GM19240 (cell line): ENCODE results near the gene SLC29A4.
"Not testable (repeated sequence)": the region's sequence is repeated elsewhere in the genome, so short reads cannot be mapped to it uniquely, and the experiment has no call there.

Experiments used
- DNase-seq: peaks from one replicate; pipeline ENCODE4 v3.0.0; 2011; ENCODE audit warnings: low spot score; ENCODE audit not compliant: insufficient read length

SLC29A4 gene

DNA sequence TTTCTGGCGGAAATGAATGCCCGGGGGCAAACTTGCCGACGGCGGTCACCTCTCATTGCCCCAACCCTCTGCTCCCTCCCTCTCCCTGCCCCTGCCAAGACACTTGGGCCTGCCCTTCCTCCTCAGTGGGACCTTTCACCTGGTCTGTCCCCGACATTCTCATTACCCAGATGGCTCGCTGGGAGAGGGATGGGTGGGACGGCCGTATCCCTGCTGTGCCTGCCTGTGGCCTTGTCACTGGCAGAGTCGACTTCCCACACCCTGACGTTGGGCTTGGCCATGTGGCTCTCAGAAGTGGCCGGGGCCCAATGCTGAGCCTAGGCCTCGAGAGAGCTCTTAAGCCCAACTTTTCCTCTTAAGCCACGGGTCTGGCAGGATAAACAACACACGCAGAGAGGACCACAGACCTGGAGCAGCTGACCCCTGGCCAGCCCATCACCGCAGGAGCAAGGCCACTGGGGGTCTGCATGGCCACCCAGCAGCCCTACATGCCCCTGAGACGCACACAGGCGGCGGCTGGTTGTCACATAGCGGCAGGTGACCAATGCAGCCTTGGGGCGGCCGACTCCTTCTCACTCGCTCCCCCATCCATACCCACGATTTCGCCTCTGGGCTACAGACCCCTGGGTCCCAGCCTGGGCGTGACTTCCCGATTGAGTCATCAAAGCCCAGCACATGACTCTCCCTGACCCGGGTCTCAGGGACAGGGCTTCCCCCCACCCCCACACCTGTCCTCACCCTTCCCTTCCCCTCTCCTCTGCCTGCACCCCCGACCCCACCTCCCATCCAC is 40.1 kb downstream of the SLC29A4 start:
- no peak for DNase-seq

DNA sequence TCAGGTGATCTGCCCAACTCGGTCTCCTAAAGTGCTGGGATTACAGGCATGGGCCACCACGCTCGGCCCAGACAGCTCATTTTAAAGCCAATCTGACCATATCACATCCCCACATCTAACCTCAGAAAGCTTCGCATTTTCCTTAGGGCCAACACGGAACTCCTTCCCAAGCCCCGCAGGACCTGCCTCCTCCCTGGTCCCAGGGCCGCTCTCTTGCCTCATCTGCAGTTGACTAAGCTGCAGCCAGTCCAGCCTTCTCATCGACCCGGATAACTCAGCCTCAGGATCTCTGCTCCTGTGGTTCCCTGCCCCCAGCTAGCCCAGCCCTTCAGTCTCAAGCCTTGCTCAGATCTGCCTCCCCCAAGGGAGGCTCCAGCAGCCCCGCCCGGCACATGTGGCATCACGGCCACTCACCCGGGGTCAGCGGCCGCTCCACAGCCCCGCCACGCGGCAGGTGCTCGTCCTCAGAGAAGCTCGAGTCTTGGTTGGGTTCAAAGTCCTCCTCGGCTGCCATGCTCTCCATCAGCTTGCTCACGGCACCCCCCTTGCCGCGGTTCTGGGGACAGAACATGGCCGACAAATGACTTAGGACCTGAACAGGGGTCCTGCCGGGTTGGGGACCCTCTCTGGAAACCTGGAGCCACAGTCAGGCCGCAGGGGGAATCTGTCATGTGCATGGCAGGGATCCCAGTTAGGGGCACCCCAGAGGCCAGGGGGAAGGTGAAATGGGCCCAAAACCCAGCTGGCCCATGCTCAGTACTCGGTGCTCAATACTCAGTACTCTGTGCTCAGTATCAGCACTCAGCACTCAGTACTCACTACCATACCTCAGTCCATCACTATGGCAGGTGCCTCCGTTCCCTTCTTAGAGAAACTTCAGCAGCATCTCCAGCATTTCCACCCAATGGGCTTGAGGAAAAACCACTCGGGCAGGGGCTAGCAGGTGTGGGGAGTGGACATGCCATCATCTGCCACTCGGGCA is 41.3 kb downstream of the SLC29A4 start:
- DNase-seq = not testable (repeated sequence)

DNA sequence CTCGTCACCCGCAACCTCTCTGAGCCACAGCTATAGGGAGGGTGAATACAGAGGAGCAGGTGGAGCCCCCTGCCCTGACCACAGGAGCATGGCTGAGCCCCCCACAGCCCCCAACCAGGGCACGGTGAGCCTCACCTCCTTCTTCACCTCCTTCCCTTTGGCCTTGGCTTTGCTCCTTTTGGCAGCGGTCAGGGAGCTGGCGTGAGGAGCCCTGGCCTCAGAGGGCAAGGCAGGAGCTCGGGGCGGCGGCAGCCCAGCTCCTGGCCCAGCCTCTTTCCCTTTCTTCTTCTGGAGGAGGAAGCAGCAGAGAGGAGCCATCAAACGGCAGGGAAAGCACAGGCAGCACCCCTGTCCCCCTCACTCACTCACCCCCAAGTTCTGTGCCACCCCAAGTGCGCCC is 42.2 kb downstream of the SLC29A4 start:
- no peak for DNase-seq

GRCh38 chr7:5330288-5330687 is 47.5 kb downstream of the SLC29A4 start:
- DNase-seq = no peak

GRCh38 chr7:5332579-5332978 is 49.8 kb downstream of the SLC29A4 start:
- no peak for DNase-seq

GRCh38 chr7:5333121-5334045 is 50.6 kb downstream of the SLC29A4 start:
- DNase-seq = no peak

- DNase-seq = no peak
Measured at GRCh38 chr7:5334671-5335070, 51.9 kb downstream of the SLC29A4 start.

DNA sequence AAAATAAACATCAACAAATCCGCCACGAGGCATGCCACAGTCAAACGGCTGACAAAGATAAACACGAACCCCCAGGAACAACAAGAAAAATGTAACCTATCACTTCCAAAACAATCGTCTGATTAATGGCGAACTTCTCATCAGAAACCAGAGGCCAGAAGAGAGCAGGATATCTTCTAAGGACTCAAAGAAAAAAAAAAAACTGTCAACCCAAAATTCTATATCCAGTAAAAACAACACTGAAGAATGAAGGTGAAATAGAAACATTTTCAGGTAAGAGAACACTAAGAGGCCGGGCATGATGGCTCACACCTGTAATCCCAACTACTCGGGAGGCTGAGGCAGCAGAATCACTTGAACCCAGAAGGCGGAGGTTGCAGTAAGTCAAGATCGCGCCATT is 54.3 kb downstream of the SLC29A4 start:
- DNase-seq = no peak

DNA sequence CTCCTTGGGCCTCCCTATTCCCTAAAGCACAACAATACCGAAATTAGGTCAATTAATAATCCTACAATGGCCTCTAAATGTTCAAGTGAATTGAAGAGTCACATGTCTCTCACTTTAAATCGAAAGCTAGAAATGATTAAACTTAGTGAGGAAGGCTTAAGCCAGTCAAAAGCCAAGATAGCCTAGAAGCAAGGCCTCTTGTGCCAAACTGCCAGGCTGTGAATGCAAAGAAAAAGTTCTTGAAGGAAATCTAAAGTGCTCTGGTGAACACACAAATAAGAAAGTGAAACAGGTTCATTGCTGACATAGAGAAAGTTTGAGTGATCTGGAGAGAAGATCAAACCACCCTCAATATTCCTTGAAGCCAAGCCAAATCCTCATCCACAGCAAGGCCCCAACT is 57.2 kb downstream of the SLC29A4 start:
- DNase-seq = no peak

DNA sequence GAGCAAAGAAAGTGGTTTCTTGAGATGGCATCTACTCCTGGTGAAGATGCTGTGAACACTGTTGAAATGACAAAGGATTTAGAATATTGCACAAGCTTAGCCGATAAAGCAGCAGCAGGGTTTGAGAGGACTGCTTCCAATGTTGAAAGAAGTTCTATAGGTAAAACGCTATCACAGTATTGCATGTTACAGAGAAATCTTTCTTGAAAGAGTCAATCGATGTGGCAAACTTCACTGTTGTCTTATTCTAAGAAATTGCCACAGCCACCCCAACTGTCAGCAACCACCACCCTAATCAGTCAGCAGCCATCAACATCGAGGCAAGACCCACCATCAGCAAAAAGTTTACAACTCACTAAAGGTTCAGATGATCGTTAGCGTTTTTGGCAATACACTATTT is 59.9 kb downstream of the SLC29A4 start:
- no peak for DNase-seq

GRCh38 chr7:5343884-5344283 is 61.1 kb downstream of the SLC29A4 start:
- no peak for DNase-seq

DNA sequence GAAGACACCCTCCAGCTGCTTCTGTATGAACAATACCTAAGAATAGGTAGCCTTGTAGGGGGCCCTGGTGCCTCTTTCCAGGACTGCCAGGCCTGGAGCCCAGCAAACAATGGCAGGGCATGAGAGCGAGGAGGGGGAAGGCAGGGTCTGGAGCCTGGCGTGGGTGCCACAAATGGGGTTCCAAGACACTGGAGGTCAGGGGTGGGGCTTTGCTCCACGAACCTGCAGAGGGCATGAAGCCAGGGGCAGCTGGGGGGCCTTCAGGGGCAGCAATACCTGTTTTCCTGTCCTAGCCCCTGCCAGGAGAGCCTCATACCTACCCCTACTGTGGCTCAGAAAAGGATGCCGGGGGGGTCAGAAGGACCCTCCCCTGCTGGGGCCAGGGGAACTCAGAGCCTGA is 61.6 kb downstream of the SLC29A4 start:
- no peak for DNase-seq

- DNase-seq = no peak
Measured at GRCh38 chr7:5345171-5345570, 62.4 kb downstream of the SLC29A4 start.

GRCh38 chr7:5345671-5346070 is 62.9 kb downstream of the SLC29A4 start:
- no peak for DNase-seq

DNA sequence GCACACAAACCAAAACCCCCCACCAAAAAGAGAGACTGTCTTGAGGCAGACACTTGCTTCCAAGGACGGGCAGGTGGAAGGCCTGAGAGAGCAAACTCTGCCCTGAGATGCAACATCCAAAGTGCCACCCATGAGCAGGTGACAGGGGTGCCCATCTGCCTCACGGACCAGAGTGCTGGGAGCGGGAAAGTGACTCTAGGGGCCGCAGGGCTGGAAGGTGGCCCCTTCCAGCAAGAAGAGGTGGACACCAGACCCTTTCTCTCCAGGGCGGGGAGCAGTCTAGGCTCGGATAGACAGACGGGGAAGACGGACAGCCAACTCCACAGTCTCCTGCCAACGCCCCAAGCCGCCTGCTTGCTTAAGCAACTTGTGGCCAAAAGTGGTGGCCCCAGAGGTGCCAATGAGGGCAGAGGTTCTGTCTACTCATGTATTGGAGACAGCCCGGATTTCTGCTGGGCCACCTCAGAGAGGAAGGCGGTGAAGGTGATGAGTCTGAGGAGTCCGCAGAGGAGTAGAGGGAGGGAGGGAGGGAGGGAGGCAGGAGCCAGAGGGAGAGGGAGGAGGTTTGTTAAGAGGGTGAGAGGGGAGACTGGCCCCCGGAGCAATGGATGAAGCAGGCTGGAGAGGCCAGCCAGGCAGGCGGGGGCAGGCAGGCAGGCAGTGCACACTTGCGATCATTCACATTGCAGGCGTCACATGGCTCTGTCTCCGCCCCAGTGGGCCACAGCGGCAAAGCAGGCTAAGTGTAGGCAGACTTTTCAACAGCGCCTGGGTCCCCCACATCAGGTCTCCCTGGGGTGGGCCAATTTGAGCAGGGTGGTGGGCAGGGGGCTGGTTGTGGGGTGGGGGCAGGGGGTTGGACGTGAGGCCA is 65.6 kb downstream of the SLC29A4 start:
- no peak for DNase-seq

- DNase-seq = no peak
Measured at GRCh38 chr7:5349005-5349380, 66.2 kb downstream of the SLC29A4 start.

GRCh38 chr7:5349437-5350173 is 66.9 kb downstream of the SLC29A4 start:
- DNase-seq = no peak

DNA sequence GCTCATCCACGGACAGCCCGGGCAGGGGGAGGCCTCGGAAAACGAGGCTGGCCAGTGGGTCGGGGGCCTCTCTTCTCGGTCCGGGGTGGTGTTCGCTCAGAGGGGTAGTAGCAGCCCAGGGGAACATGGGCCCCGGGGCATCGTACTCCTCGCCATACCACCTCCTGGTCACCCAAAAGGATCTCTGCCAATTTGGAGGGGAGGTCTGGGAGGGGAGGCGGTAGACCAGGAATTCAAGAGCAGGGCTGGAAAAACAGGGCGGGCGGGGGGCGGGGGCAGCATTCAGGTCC is 67.4 kb downstream of the SLC29A4 start:
- no peak for DNase-seq

- DNase-seq = no peak
Measured at GRCh38 chr7:5350600-5351385, 68.0 kb downstream of the SLC29A4 start.
